Activated CD4-positive, CD25-positive, alpha-beta regulatory T cell treated with anti-CD3 and anti-CD28 coated beads, Interleukin-2, amount 50 U/mL, for 24 hours (primary cell): Measurements from ENCODE around the gene SPTBN1.

Experiments
- ATAC-seq, 2 donors: fragments of 150-1000 bp; cut with Tn5 transposase; one replicate each; pipeline ENCODE4 v1.10.0; 2021; ENCODE audit warnings: mild to moderate bottlenecking in 1 of 2, moderate library complexity in 1 of 2

SPTBN1 gene

DNA sequence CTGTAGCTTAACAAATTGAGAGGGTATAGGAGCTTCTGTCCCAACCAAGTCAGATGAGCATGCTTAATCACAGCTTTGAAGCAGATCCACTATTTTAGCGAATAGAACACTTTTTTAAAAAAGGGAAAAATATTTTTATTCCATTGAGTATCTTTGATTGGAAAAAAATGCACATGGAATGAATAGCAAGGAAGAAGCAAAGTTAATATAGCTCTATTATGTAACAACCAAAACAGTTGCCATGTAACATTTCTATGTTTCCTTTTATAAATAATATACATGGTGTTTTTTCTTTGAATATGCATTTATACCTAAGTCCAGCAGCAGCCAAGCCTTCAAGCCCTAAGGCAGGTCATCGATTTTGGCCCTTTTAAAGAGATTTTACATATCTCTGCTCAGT is 21.4 kb upstream of the SPTBN1 start:
- ATAC-seq = no peak

DNA sequence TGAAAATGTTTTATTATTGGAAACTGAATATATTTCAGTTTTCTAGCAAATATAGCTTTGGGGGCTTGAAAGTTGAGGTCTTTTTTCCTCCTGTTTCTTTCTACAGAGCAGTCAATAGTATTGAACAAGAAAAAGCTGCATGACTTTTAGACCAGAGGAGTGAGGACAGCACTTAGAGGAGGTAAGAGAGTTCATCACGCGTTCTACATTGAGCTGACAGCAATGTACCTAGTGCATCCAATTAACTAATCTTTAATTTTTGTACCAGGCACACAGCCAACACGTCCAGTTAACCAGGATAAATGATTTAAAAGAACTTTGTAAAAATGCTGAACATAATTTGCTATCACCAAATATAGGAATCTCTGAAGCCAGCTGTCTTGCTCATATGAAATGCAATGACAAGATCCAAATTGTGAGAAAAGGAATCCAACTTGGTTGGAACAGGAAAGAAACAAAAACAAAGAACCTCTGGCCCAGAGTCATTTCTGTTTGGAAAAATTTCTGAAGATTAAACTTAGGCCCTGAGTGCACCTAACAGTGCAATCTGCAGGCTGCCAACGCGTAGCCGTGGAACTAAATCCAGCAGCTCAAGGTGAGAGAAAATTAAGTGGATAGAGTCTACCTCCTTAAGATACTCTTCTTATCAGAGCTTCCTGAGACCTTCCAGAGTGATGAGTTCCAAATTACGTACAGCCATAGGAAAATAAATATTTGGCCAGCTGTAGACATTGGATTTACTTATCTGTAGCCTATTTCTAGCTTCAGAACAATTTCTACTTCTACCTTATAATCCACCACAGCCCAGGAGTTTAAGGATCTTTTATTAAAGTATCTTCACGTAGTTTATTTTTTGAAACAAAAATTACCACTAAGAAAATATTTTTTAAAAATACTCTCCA is 20.6 kb upstream of the SPTBN1 start:
- ATAC-seq = no peak

DNA sequence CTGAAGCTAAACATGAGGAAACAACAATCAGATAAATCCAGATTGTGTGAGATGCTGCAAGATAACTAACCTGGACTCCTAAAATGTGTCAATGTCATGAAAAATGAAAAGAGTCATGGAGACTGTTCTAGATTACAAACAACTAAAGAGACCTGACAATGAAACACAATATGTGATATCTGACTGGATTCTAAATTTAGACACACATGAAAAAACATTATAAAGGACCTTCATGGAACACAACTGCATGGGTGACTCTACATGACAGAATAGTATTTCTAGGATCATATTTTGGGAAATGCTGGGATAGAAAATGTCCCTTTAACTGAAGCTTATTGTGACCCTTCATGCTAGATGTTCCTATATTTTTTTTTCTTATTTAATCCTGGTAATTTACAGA is 18.5 kb upstream of the SPTBN1 start:
- no peak for ATAC-seq

DNA sequence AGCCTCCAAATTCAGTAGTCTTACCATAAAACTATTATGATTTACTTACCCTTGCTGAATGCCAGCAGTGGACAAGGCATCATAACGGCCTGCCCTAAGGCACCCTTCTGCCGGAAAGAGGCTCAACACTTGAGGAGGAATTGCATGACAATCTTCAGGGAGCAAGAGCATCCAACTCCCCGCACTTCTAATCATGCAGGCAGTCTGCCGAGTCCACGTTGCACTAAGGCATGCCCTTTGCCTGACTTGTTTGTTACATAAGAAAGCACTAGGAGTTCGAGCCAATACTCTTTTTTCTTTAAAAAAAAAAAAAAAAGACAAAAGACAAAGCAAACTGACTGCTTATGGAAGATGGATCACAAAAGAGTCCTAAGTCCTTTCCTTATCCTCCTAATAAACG is 17.9 kb upstream of the SPTBN1 start:
- ATAC-seq = no peak

DNA sequence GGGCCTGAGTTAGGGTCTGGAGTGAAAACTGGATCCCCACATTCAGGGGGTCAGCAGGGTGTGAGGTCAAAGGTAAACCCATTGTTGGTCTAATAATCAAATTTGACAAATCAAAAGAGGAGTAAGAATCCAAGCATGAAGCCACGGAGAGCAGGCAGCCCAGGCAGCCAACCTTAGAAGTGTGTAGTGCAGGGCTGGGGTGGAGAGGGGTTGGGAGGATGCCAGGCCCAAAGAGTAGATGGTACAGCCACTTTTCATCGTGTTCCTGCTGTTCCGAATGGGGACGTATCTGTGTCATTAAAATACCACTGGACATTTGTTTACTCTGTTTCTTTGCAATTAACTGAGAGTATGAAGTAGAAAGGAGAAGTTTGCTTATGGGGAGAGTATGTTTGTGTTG is 16.5 kb upstream of the SPTBN1 start:
- ATAC-seq = no peak

DNA sequence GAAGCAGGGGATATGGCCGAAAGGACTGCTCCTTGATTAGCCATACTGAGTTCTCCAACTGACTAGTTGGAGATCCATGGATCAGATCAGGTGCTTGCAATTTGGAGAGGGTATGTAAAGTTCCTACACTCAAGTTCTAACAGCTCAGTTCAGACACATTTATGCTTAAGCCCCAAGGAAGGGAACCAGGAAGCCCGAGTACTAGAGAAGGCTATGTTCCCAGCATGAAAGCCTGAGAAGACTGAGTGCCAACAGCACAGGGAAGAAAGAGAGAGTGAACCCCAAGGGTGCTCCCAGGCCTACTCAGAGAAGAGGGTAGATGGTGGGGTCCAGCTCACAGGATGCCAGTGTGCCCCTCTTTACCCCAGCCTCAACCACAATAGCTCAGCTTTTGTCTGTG is 16.1 kb upstream of the SPTBN1 start:
- no peak for ATAC-seq

DNA sequence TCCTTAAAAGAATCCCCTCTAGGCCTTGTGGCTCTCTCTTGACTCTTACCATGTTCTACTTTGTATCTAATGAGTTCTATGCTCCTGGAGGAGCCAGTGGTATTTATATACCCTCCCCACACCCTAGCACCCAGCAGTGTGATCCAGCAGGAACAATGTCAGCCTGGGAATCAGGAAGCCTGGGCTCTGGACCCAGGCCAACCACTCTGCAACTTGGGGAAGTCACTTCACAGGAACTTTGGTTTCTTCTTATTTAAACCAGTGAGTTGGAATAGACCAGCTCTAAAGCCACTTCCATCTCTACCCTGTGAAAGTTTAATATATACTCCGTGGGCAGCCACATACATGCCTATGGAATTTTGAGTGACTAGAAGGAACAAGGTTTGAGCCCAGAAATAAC is 11.6 kb upstream of the SPTBN1 start:
- no peak for ATAC-seq

DNA sequence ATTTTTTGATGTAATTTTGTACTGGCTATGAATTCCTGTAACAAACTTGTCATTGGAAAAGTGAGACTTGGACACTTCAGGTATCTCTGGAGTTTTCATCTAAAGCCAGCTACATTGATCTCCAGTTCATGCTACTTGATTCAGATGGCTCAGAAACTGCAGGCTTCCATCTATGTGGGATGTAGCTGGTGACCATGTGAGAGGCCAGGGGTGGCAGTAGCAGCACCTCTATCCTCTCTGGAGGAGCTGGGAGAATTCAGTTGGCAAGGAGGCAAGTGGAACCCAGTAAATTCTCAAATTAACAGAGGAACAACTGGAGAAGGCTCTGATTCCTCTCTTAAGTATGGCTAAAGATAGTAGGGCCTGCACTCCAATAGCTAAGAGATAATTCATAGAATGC is 10.0 kb upstream of the SPTBN1 start:
- ATAC-seq = no peak

DNA sequence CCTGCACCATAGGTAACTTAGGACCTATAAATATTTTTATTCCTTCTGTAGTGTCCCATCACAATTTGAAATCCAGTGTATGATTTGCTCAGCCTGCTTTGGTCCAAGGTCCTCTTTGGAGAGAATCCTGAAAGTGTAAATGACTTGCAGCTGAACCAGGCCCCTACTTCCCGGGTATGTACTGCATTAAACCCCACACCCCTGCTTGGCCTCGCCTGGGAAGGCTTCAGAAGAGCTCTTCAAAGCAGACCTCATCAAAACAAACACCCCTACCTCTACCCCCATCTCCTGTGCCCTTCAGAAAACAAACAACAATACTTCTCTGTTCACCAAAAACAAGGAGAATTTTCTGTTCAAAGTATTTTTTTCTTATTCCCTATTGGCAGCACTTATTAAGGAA is 9.5 kb upstream of the SPTBN1 start:
- no peak for ATAC-seq

DNA sequence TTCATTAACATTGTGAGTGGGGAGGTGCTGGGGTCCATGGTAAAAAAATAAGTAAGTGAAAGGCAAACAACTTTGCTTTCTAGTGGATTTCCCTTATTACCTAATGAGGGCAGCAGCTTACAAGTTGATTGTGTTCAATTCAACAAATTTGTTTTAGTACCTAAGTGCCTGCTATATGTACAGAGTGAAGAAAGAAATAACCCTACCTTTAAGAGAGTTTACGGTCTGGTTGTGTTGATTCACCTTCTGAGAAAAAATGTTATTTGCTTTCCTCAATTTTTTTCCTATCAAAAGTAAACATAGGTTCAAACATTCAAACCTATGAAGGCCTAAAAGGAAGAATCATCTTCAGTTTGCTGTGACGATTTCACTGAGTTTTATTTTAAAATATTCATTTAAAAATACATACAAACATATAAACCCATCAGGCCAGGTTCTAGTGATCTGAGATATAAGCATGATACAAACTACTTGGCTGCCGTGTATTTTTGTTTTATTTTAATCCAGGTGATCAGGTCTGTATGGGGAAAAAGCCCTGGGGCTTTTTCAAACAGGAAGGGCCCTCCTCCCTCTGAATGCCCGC is 1.5 kb upstream of the SPTBN1 start:
- ATAC-seq = no peak

DNA sequence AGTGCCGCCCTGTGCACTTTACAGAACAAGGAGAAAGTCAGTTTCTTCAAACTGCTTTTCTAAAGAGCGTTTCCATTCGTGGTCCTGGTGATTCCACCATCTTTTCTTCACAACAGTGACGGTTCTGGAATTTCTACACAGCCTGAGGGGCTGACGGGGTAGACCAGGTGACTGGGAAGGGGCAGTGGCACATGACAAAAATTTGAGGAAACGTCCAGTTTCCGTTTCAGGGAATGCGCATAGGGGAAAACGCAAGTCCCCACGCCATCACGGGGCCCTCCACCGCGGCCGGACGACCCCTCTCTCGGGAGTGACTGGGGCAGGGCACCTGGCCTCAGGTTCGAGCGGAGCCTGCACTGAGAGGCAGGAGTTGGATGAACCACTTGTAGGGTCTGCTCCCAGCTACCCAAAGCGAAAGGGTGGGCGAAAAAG is 980 bp upstream of the SPTBN1 start:
- ATAC-seq = no peak

DNA sequence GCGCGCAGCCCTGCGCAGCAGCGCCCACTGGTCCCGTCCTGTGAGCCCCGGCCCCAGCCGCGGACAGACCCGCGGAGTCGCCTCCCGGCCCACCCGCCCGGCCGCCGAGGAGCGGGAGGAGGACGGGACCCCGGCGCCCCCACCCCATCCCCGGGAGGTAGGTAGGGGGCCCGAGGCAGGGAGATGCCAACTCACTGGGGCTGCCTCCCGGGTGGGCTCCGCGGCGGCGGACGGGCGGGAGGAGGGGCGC is 160 bp downstream of the SPTBN1 start:
- no peak for ATAC-seq

DNA sequence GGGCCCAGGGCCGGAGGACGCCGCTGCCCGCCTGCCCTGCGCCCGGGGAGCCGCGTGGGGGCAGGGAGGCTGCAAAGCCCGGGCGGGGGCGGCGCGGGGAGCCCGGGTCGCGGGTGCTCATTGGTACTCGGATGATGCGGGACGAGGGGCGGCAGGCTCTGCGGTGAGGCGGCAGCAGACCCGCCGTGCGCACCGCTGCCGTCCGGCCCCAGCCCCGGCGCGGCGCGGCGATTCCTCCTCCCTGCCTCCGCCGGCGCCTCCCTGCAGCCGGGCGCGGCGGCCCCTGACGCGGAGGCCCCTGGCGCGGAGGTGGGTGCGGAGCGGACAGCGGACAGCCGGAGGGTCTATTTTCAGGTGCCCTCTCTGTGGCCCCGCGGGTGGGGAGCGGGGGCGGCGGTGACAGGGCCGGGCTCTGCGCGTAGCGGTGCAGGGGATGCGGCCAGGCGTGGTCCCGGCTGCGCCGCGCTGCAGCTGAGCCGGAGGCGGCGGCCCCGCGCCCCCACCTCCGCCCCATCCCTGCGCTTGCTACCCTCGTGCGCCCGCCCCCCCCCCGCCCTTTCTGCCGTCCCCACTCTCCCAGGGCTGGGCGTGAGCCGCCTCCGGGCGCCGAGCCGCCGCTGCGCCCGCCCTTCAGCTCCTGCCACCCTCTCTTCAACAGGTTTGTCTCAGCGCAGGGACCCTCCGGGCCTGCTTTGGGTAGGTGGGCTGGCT is 640 bp downstream of the SPTBN1 start:
- ATAC-seq = peak; percentile 17 to 33

DNA sequence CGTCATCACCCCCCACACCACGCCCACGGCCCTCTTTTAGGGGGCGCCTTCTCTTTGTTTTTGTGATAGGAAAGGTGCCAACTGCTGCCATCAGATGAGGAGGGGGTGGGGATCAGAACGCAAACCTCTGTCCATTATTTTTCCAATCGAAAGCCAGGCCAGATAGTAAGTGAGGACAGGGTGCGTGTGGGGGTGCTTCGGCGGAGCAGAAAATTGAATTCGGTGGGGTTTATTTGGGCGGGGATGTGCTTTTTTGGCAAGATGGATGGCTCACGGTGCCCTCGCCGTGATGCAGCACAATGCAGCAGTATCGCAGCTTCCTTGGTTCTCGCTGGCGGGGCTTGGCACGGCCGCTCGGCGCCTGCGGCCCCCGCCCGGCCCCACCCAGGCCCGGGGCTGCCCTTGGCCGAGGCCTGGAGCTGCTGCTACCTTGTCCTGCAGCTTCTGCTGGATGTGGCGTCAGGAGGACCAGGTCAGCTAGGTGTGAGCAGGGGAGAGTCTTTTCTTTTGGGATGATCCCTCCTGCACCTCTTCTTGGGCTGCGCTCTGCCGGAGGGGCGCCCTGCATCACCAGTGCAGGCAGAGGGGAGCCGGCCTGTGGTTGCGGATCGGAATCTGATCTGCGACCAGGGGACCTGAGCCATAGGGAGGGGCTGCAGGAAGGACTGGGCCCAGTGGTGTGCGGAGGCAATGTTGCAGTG is 1.3 kb downstream of the SPTBN1 start:
- no peak for ATAC-seq

DNA sequence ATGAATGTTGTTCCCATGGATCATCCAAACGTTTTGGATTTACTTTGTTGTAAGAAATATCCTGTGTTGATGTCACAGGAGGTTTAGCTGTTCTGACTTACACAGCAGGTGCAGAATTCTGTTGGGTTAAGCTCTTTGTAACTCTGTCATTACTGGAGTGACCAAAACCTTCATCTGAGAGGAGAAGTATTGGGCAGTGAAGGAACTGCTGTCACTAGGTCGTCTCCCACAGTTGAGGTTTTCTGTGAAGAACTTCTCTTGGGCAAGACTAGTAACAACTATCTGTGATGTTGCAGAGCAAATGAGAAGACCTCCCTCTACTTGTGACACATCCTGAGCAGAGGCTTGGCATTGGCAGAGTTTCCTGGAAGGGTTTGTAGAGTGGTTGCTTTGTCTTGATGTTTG is 2.9 kb downstream of the SPTBN1 start:
- ATAC-seq = no peak

DNA sequence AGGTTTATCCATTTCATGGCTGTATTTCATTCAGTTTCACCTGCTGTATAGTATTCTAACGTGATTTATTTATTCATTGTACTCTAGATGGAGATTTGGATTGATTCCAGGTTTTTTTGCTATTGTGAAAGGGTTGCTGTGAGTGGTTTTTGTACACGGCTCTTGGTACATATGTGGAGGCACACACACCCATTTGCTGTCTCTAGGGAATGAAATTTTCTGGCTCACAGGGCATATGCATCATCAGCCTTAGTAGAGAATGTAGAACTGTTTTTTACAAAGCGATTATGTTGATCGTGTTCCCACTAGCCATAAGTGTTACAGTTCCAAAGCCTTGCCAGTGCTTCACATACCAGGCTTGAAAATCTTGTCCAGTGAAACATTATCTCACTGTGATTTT is 5.1 kb downstream of the SPTBN1 start:
- ATAC-seq = no peak

DNA sequence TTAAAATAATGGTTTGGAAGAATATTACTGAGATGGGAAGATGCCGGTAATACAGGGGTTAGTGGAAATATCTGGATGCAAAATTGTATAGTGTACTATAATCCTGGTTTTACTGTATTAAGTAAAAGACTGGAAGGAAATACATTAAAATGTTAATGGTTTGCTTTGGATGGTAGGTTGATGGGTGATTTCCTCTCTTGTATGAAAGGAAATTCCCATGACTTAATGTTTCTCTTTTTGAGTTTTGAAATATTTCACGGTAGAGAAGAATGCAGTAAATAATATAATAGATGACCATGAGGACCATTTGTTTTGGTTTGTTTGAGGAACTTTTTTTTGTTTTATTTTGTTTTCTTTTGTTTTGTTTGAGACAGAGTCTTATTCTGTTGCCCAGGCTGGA is 8.2 kb downstream of the SPTBN1 start:
- ATAC-seq = no peak

DNA sequence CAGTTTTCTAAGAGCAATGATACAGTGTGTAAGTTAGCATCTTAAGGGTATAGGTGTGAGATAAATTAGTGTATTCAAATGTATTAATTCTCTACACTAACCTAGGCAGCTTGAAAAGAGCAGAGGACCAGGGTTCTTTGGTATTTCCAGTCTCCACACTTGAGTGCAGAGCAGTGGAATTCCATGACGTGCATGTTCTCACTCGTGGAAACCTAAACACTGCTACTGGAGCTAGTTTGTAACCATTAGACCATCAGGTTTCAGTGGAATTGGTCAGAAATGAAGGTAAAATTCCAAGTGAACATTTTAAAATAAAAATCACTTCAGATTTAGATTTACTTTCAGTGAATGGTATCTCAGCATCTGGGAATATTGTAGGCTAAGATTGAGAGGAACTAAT is 9.0 kb downstream of the SPTBN1 start:
- no peak for ATAC-seq

DNA sequence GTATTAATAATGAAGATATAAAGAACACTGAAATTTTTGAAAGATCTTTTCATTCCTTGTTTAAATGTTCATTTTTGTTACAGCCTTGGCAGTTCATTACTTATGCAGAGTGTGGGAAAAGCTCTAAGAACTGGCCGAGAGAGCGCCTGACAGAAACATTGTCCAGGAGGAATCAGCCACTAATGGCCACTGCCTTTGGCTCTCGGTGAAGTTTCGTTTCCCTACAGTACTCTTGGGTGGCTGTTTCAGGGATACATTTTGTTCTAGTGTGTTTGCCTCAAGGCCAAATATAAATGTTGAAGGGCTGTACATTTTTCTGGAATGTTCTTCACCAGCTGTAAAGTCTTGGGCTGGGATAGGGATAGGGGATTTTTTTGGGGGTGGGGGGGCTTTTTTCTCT is 10.7 kb downstream of the SPTBN1 start:
- ATAC-seq = no peak

DNA sequence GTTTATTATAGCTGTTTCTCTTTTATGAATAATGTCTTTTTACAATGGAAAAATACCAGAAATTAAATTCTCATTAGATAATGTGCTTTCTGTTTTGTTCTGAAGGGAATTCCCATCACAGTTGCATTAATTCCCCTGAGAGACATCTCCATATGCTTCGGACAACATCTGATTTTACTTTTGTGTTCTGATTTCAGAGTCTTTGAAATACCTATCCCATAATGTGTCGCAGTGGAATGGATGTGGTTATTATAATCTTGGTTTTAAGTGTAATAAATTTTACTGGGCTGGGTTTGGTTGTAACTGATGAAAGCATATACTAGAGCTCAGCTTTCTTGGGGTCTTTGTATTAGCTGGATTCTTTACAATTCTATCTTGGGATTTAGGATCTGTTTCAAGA is 12.5 kb downstream of the SPTBN1 start:
- ATAC-seq = no peak

DNA sequence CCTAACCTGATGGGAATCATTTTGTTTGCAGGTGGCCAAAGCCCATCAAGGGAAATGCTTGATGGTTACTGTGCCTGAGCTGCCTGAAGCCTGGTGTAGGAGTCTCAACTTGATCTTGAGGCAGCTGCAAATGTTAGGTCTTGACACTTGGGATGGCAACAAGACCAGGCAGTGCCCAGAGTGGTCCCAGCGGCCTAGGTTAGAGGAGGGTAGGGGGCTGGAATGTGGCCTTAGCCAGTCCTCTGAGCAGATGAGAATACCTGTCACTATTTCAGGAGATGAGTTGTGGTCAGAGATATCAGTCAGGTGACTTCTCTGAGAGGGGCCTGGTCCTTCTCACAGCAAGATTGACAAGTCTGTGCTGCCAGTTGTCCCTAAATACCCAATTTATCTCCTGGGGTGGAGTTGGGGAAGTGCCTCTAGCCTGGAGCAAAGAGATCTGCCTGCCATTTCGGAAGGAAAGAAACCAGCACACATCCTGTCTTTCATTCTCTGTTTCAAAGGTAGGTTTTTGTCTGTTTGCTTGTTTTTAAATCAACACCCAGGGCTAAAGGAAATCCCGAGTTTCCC is 13.4 kb downstream of the SPTBN1 start:
- ATAC-seq = no peak

DNA sequence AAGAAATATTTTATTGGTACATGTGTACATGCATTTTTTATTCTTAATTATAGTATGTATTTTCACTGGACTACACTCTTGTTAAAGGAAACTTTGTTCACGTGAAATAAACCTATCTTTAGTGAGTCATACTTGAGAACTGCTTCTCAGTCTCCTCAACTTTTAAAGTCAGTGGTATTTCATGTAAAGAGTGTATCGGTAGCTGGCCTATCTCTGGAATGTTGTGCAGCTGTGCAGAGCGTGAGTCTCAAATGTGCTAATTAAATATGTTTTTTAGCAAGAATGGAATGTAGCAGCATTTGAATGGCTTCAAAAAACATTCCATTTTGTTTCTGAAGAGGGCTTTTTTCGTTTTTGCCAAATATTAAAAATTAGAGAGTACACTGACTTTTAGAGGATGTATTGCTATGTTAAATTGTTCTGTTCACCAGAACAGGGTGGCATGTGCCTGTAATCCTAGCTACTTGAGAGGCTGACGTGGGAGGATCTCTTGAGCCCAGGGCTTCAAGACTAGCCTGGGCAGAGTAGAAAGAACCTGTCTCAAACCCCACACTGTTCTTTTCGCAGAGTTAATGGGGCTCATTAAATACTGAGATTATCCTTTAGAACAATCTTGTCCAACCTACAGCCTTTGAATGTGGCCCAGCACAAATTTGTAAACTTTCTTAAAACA is 14.3 kb downstream of the SPTBN1 start:
- no peak for ATAC-seq

DNA sequence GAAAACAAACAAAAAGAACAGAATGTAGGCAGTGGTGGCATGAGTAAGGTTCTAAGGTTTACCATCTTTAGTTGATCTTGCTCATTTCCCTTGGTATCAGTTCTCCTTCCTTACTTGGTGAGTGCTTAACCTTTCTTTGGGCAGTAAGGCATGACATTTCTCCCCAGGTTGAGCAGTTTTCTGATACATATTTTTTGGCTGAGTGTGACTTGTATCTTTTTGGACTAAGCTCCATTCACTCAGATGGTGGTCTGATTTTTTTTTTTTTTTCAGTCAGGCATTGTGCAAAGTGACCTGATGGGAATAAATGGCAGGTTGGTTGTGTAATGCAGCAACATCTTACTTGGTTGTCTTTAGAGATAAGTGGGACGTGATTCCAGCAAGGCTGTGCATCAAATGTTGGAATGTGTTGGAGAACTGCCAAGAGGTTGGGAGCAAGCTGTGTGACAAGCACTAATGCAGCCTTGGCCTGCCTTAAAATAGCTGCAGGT is 15.1 kb downstream of the SPTBN1 start:
- ATAC-seq = no peak
